K562 (cell line): ENCODE data around the gene GALNT7.

Experiments used
- FOSL1 ChIP-seq: fragments of 200-800 bp; sonication (Bioruptor generic); conservative IDR thresholded peaks from 2 replicates; pipeline ENCODE4 v1.6.1; 2016; ENCODE audit warnings: missing genetic modification characterization, missing compliant biosample characterization
- MCM5 ChIP-seq: fragments of 450-650 bp; IDR thresholded peaks from 2 replicates; pipeline ENCODE4 v1.6.1; 2016; ENCODE audit warnings: low read depth
- RFX1 ChIP-seq: fragments of 450-650 bp; IDR thresholded peaks from 2 replicates; pipeline ENCODE4 v1.6.1; 2016; ENCODE audit warnings: mild to moderate bottlenecking, moderate library complexity
- SMAD1 ChIP-seq: fragments of 150-350 bp; IDR thresholded peaks from 2 replicates; pipeline ENCODE4 v1.6.1; 2014; ENCODE audit warnings: low read length, low read depth; ENCODE audit not compliant: partially characterized antibody
- SMARCA4 ChIP-seq: fragments of 450-650 bp; IDR thresholded peaks from 2 replicates; pipeline ENCODE4 v1.6.1; 2016
- SP1 ChIP-seq: sonication (generic); formaldehyde crosslinking; IDR thresholded peaks from 2 replicates; pipeline ENCODE4 v1.8.1; 2022; ENCODE audit warnings: mild to moderate bottlenecking, missing genetic modification reagents
- ZBTB49 ChIP-seq: sonication (generic); formaldehyde crosslinking; IDR thresholded peaks from 2 replicates; pipeline ENCODE4 v1.8.0; 2022; ENCODE audit warnings: missing genetic modification reagents, mild to moderate bottlenecking, borderline replicate concordance
- ZNF282 ChIP-seq: sonication (generic); formaldehyde crosslinking; IDR thresholded peaks from 2 replicates; pipeline ENCODE4 v1.8.1; 2023; ENCODE audit warnings: missing genetic modification reagents
- ZNF384 ChIP-seq: IDR thresholded peaks from 2 replicates; pipeline ENCODE4 v1.6.1; 2012; ENCODE audit warnings: low read depth, low read length, improper control_type of control experiment
- TF ChIP-seq, protein P1 (sequence below), 3 experiments: IDR thresholded peaks in 2 of 3; conservative IDR thresholded peaks in 1 of 3; 2 replicates each; pipeline ENCODE4 v1.5.1; 2011 to 2012; ENCODE audit warnings: low read length in 3 of 3, mild to moderate bottlenecking in 3 of 3, control low read depth in 2 of 3, improper control_type of control experiment in 1 of 3, inconsistent platforms in 1 of 3, low read depth in 1 of 3, mixed read lengths in 1 of 3, moderate library complexity in 1 of 3; ENCODE audit not compliant: insufficient read depth in 2 of 3
- TF ChIP-seq, protein P2 (sequence below), 3 experiments: fragments of 200-800 bp in 1 of 3; sonication (Bioruptor generic) in 1 of 3; sonication (generic) in 1 of 3; formaldehyde crosslinking in 1 of 3; IDR thresholded peaks; 2 replicates each; pipeline versions ENCODE4 v1.6.1 to v1.8.0; 2016 to 2022; ENCODE audit warnings: mild to moderate bottlenecking in 2 of 3, missing compliant biosample characterization in 2 of 3, missing genetic modification characterization in 2 of 3, missing genetic modification reagents in 1 of 3
- TF ChIP-seq, protein P3 (sequence below): sonication (generic); formaldehyde crosslinking; IDR thresholded peaks from 2 replicates; pipeline ENCODE4 v1.8.1; 2023; ENCODE audit warnings: mild to moderate bottlenecking, missing genetic modification reagents

- no peak for TF ChIP-seq SP1 (CRISPR knock-in tag)
- TF ChIP-seq ZBTB49 (CRISPR knock-in tag) = no peak
- TF ChIP-seq ZNF384 = no peak
- TF ChIP-seq, protein P1, sequence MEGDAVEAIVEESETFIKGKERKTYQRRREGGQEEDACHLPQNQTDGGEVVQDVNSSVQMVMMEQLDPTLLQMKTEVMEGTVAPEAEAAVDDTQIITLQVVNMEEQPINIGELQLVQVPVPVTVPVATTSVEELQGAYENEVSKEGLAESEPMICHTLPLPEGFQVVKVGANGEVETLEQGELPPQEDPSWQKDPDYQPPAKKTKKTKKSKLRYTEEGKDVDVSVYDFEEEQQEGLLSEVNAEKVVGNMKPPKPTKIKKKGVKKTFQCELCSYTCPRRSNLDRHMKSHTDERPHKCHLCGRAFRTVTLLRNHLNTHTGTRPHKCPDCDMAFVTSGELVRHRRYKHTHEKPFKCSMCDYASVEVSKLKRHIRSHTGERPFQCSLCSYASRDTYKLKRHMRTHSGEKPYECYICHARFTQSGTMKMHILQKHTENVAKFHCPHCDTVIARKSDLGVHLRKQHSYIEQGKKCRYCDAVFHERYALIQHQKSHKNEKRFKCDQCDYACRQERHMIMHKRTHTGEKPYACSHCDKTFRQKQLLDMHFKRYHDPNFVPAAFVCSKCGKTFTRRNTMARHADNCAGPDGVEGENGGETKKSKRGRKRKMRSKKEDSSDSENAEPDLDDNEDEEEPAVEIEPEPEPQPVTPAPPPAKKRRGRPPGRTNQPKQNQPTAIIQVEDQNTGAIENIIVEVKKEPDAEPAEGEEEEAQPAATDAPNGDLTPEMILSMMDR (IDR thresholded peaks at IDR 0.05 in 2 of 3, conservative IDR thresholded peaks at IDR 0.05 in 1 of 3; ENCODE audit: insufficient read depth in 2 of 3, low read depth in 1 of 3, low read length in 3 of 3) = no peak
- no peak for TF ChIP-seq FOSL1 (tag)
- TF ChIP-seq, protein P2, sequence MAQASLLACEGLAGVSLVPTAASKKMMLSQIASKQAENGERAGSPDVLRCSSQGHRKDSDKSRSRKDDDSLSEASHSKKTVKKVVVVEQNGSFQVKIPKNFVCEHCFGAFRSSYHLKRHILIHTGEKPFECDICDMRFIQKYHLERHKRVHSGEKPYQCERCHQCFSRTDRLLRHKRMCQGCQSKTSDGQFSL (CRISPR knock-in tag; IDR thresholded peaks at IDR 0.05) = no peak
- TF ChIP-seq, protein P2 (tag; IDR thresholded peaks at IDR 0.05) = no peak
- no peak for TF ChIP-seq SMARCA4
- TF ChIP-seq, protein P3, sequence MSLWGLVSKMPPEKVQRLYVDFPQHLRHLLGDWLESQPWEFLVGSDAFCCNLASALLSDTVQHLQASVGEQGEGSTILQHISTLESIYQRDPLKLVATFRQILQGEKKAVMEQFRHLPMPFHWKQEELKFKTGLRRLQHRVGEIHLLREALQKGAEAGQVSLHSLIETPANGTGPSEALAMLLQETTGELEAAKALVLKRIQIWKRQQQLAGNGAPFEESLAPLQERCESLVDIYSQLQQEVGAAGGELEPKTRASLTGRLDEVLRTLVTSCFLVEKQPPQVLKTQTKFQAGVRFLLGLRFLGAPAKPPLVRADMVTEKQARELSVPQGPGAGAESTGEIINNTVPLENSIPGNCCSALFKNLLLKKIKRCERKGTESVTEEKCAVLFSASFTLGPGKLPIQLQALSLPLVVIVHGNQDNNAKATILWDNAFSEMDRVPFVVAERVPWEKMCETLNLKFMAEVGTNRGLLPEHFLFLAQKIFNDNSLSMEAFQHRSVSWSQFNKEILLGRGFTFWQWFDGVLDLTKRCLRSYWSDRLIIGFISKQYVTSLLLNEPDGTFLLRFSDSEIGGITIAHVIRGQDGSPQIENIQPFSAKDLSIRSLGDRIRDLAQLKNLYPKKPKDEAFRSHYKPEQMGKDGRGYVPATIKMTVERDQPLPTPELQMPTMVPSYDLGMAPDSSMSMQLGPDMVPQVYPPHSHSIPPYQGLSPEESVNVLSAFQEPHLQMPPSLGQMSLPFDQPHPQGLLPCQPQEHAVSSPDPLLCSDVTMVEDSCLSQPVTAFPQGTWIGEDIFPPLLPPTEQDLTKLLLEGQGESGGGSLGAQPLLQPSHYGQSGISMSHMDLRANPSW (CRISPR knock-in tag) = no peak
- no peak for TF ChIP-seq SMAD1
- TF ChIP-seq ZNF282 (CRISPR knock-in tag) = no peak
- no peak for TF ChIP-seq MCM5
- TF ChIP-seq RFX1 = no peak
These were observed 189.3 kb downstream of the GALNT7 start for GRCh38 chr4:173357939-173358338.
